SJSA1 (cell line): Measurements from ENCODE around the gene PPDPF. TPM values are rescaled to one million over a fixed set of nuclear protein-coding genes. Genes with fewer than 3 reads are reported as not detected.
"Not testable (repeated sequence)": the region's sequence is repeated elsewhere in the genome, so short reads cannot be mapped to it uniquely, and the experiment has no call there.

ENCODE experiments used
- DNase-seq, 2 experiments: peaks; one replicate each; pipeline ENCODE4 v3.0.0-alpha.2; 2015 to 2020; ENCODE audit warnings: low spot score in 2 of 2, low read depth in 1 of 2
- H3K27ac ChIP-seq: fragments of 250-450 bp; sonication (Bioruptor Pico); 2 replicates; pipeline ENCODE4 v1.5.1; 2020; ENCODE audit warnings: mild to moderate bottlenecking, moderate library complexity
- H3K27me3 ChIP-seq: fragments of 250-450 bp; sonication (Bioruptor Pico); replicated peaks from 2 replicates; pipeline ENCODE4 v1.5.1; 2020; ENCODE audit warnings: mild to moderate bottlenecking, moderate library complexity
- H3K36me3 ChIP-seq: fragments of 250-450 bp; sonication (Bioruptor Pico); 2 replicates; pipeline ENCODE4 v1.5.1; 2020; ENCODE audit warnings: mild to moderate bottlenecking
- H3K4me1 ChIP-seq: fragments of 250-450 bp; sonication (Bioruptor Pico); replicated peaks from 2 replicates; pipeline ENCODE4 v1.6.1; 2021; ENCODE audit warnings: mild to moderate bottlenecking
- H3K4me3 ChIP-seq: fragments of 250-450 bp; sonication (Bioruptor Pico); 2 replicates; pipeline ENCODE4 v1.5.1; 2020; ENCODE audit warnings: mild to moderate bottlenecking
- H3K9me3 ChIP-seq: fragments of 250-450 bp; sonication (Bioruptor Pico); replicated peaks from 2 replicates; pipeline ENCODE4 v1.5.1; 2020; ENCODE audit warnings: mild to moderate bottlenecking
- total RNA-seq: library from RNA; depleted of rRNA; stranded (reverse); fragments of >200 nt; shearing (Covaris generic); gene quantifications from 2 replicates; pipeline ENCODE4 v1.2.3, GENCODE V29; 2014

The PPDPF gene
- total RNA-seq, 1 experiment from 2014 or later = 56.7 TPM

DNA sequence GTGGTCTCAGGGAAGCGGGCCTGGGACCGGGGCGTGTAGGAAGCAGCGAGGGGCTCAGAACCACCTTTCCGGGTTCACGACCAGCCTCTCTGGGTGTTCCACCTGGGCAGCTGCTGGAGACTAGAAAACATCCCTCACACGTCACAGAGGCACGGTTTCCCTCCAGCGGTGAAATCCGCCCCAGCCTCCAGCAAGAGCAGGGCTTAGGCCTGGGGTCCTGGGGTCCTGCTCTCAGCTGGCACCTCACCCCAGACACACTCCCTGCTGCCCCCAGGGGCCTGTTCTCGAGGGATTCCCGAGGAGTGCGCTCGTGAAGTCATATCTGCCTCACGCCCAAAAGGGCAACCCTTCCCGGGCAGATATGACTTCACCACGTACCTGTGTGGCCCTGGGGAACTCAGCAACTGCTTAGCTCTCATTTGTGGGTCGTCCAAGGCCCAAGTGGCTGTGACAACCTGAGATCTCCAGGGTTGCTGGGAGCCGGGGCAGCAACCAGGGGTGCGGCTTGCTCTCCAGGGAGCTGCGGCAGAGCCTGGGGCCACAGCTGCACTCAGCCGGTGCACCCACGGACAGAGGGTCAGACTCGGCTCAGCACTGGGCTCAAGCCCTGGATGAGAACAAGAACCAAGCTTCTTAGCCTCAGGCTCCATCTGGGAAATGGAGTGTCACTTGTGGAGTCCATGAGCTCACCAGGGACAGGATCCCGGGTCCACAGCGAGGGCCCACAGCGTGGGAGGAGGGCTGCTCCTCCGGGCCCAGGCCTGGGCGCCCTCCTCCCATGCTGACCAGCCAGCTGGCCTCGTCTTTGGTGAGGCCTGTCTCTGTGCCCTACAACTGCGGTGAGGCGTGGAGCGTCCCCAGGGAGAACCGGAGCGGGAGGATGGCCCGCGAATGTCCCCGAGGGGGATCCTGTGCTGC lies 34.1 kb downstream of the PPDPF start:
- no peak overlapping the region for H3K4me3 ChIP-seq
- H3K4me1 ChIP-seq = peaks cover 5% of the 10 kb centered on the region
- peaks cover 9% of the 10 kb centered on the region; the same call in 1 of the 2 replicates for H3K27me3 ChIP-seq
- no peak overlapping the region for H3K27ac ChIP-seq
- DNase-seq = no peak
- H3K36me3 ChIP-seq = no peaks in the 10 kb centered on the region
- 0 out of 2 replicates have a peak, but pooled peaks cover 3% of the 10 kb centered on the region for H3K9me3 ChIP-seq

DNA sequence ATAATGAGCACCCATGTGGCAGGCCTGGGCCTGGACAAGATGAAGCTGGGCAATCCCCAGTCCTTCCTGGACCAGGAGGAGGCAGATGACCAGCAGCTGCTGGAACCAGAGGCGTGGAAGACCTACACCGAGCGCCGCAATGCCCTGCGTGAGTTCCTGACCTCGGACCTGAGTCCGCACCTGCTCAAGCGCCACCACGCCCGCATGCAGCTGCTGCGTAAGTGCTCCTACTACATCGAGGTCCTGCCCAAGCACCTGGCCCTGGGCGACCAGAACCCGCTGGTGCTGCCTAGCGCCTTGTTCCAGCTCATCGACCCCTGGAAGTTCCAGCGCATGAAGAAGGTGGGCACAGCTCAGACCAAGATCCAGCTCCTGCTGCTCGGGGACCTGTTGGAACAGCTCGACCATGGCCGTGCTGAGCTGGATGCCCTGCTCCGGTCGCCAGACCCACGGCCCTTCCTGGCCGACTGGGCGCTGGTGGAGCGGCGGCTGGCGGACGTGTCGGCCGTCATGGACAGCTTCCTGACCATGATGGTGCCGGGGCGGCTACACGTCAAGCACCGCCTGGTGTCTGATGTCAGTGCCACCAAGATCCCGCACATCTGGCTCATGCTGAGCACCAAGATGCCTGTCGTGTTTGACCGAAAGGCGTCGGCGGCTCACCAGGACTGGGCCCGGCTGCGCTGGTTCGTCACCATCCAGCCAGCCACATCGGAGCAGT lies 35.3 kb downstream of the PPDPF start:
- peaks cover 6% of the 10 kb centered on the region; the same call in 1 of the 2 replicates for H3K27me3 ChIP-seq
- no peak overlapping the region for H3K4me3 ChIP-seq
- peaks cover 5% of the 10 kb centered on the region for H3K4me1 ChIP-seq
- H3K9me3 ChIP-seq = 0 out of 2 replicates have a peak, but pooled peaks cover 3% of the 10 kb centered on the region
- H3K36me3 ChIP-seq = peaks cover 8% of the 10 kb centered on the region
- no peak for DNase-seq
- H3K27ac ChIP-seq = no peak overlapping the region

DNA sequence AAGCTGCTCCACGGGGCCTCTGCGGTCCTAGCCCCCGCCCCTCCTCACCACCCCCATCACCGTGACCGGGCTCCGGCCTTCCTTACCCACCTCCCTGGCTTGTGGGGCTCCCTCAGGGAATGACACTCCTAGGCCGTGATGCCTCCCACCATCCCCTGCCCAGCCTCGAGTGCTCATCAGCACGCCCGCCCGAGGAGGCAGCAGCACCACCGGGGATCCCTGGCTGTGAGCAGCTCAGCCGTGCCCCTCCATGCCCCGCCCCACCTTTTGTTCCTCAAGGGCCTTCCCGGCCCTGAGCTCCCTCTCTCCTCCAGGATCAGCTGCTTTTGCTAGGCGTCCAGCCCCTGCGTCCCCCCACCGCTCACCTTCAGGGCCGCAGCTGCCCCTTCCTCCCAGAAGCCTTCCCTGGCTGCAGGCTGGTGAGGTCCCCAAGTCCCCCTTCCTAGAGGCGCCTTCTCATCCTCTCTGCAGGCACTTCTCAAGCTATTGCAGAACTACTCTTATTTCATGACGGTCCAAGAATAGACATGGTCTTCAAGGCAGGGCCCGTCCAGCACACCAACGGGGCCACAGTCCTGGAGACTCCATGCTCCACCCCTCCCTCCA lies 36.4 kb downstream of the PPDPF start:
- no peak for DNase-seq
- 0 out of 2 replicates have a peak, but pooled peaks cover 6% of the 10 kb centered on the region for H3K27me3 ChIP-seq

DNA sequence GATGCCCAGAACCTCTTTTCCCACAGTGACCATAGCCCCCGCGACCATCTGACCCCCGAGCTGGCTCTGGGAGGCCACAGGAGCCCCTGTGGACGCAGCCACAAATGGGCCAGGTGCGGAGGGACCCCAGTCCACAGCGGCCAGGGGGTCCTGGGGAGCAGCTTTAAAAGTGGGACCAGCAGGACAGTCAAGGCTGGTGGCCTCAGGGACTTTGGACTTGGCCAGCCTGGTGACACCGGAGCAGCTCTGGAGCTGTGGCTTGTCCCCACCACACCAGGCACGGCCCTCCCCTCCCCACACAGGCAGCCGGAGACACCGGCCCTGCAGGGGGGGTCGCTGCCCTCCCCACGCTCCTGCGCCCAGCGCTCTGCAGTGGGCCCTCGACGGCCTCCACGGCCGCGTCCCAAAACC lies 36.9 kb downstream of the PPDPF start:
- Histone ChIP-seq H3K27ac (no peak overlapping the region), H3K4me3 (no peak overlapping the region), H3K4me1 (peaks cover 5% of the 10 kb centered on the region), H3K36me3 (peaks cover 16% of the 10 kb centered on the region), H3K9me3 (0 out of 2 replicates have a peak, but pooled peaks cover 3% of the 10 kb centered on the region), H3K27me3 (0 out of 2 replicates have a peak, but pooled peaks cover 6% of the 10 kb centered on the region)
- DNase-seq = no peak

More for the DNA sequence above, 36.4 kb downstream of the PPDPF start:
- no peak overlapping the region for H3K27ac ChIP-seq
- peaks cover 14% of the 10 kb centered on the region for H3K36me3 ChIP-seq
- 0 out of 2 replicates have a peak, but pooled peaks cover 3% of the 10 kb centered on the region for H3K9me3 ChIP-seq
- H3K4me1 ChIP-seq = peaks cover 5% of the 10 kb centered on the region
- H3K4me3 ChIP-seq = no peak overlapping the region

DNA sequence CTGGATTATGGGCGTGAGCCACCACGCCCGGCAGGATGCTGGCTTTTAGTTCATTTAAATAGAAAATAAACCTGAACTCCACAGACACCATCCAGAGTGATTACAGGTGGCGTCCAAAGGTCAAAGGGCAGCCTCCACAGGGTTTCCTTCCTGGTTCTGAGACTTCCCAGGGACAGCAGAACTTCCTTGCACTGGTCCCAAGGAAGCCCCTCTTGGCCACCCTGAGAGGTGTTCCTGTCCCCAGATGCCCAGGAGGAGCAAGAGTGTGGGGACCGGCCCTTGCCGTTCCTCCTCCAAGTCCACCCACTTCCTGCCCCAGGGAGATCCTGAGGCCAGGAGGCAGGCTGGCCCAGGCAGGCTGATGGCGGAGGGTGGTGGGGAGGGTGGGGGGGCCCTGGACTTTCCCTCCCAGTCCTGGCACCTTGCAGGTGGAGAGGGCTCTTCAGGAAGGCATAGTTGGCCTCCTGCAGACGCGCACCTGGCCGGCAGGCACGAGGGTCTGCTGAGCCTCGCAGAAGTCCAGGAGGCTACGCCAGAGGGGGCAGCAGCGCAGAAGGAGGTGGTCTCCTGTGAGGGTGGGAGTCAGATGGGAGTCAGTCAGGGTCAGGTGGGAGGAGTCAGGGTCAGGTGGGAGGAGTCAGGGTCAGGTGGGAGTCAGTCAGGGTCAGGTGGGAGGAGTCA lies 38.4 kb downstream of the PPDPF start:
- no peaks in the 10 kb centered on the region for H3K27me3 ChIP-seq
- no peak for DNase-seq
- no peaks in the 10 kb centered on the region for H3K9me3 ChIP-seq
- H3K36me3 ChIP-seq = peaks cover 27% of the 10 kb centered on the region
- no peak overlapping the region for H3K4me3 ChIP-seq
- H3K27ac ChIP-seq = no peak overlapping the region
- H3K4me1 ChIP-seq = no peaks in the 10 kb centered on the region; the same call in 1 of the 2 replicates

DNA sequence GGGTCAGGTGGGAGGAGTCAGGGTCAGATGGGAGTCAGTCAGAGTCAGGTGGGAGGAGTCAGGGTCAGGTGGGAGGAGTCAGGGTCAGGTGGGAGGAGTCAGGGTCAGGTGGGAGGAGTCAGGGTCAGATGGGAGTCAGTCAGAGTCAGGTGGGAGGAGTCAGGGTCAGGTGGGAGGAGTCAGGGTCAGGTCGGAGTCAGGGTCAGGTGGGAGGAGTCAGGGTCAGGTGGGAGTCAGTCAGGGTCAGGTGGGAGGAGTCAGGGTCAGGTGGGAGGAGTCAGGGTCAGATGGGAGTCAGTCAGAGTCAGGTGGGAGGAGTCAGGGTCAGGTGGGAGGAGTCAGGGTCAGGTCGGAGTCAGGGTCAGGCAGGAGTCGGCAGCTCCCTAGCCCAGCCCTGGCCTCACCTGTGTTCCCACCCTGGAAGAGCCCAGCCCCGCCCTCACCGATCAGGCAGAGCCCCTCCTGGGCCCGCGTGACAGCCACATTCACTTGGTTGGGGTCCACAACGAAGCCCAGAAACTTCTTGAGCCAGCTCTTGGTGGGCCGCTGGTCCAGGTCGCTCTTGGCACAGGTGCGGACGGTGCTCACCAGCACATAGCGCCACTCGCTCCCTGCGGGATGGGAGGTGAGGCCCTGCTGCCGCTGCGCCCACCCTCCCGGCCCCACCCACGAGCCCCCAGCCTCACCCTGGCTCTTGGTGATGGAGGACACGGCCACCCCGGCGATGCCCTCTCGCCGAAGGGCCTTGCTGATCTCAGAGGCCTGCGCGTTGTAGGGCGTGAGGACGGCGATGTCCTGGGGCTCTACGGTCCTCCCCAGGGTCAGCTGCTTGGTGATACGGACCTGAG lies 39.1 kb downstream of the PPDPF start:
- H3K27ac ChIP-seq, DNase-seq: not testable (repeated sequence)

DNA sequence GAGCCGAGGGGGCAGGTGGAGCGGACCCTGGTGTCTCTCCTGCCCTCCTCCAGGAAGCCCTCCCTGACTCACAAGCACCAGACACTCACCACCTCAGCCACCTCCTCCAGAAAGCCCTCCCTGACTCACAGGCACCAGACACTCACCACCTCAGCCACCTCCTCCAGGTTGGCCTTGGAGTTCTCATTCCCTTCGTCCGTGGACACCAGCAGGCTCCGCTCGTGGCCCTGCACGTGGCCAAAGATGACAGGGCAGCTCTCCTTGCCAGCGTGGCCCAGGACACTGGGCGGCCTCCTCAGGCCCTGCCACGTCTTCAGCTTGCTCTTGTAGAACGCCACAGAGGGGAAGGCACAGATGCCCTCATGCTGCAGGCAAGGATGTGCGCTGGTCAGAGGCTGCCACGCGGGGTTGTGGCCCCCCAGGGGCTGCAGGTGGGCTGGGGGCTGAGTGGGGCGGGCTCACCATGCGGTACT lies 39.8 kb downstream of the PPDPF start:
- no peak for DNase-seq
- Histone ChIP-seq H3K4me1 (no peaks in the 10 kb centered on the region), H3K27me3 (no peaks in the 10 kb centered on the region)

More for the DNA sequence above, 39.1 kb downstream of the PPDPF start:
- H3K36me3 ChIP-seq = peaks cover 34% of the 10 kb centered on the region
- H3K4me1 ChIP-seq, H3K4me3 ChIP-seq, H3K27me3 ChIP-seq, H3K9me3 ChIP-seq: not testable (repeated sequence)

DNA sequence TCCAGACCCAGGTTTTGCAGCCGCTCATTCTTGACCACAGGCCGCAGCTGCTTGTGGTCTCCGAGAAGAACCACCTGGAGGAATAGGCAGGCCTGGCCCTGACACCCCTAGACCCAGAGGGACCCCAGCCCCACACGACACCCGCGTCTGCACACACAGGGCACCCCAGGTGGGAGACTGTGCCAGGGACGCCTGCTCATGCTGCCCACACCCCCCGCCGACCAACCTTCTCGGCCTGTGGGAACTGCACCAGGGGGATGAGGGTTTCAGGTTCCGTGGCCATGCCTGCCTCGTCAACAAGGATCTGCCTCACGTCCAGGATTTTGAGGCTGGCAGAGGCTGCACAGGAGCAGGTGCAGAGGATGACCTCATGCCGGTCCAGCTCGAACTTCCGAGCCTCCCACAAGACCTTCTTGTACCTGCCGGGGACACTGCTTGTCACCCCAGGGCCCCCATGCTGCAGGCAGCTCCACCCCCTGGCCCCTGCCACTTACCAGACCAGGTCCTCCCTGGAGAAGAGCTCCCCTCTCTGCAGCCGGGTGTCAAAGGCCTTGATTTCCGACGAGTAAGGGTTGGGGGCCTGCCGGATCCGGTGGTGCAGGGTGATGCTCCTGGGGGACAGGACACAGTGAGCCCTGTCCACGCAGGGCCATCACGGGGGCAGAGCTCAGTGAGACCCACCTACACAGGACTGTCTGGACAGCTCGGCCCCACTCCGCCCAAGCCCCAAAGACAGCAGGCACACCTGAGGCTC lies 40.5 kb downstream of the PPDPF start:
- no peak overlapping the region for H3K4me3 ChIP-seq
- H3K27me3 ChIP-seq = no peaks in the 10 kb centered on the region
- DNase-seq = no peak
- peaks cover 43% of the 10 kb centered on the region for H3K36me3 ChIP-seq
- no peak overlapping the region for H3K27ac ChIP-seq
- H3K9me3 ChIP-seq = no peaks in the 10 kb centered on the region
- H3K4me1 ChIP-seq = no peaks in the 10 kb centered on the region

More for the DNA sequence above, 39.8 kb downstream of the PPDPF start:
- H3K4me3 ChIP-seq = no peak overlapping the region
- H3K27ac ChIP-seq = no peak overlapping the region
- H3K36me3 ChIP-seq = peaks cover 39% of the 10 kb centered on the region
- no peaks in the 10 kb centered on the region for H3K9me3 ChIP-seq

DNA sequence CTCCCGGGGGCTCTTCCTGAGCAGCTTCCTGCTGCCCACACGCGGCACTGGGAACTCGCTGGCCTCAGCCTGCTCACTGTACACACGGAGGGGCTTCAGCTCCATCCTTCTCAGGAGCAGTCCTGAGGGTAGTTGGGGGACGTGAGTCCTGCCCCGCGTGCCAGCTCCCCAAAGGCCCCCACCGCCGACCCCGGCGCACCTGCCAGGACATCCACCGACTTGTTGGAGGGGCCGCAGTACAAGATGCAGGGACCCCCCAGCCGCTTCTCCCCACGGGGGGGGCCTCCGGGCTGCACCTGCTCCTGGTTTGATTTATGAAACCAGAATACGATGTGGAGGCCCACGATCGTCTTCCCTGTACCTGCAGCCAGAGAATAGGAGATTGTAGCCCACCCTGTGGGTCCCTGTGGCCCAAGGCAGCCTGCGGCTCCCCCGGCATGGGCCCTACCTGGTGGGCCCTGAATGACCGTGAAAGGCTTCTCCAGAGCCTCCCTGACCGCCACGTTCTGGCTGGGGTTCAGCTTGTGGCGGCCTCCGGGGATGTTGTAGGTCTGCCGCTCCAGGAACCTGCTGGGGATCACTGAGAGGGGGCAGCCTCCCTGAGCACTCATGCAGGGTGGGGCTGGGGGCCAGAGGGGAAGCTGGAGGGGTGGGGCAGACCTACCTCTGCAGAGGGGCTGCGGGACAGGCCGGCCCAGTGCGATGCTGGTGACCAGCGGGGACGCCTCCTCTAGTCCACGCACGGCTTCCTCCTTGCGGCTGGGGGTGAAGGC lies 41.2 kb downstream of the PPDPF start:
- Histone ChIP-seq H3K27me3 (no peaks in the 10 kb centered on the region), H3K9me3 (no peaks in the 10 kb centered on the region), H3K4me3 (no peak overlapping the region), H3K27ac (no peak overlapping the region), H3K4me1 (no peaks in the 10 kb centered on the region), H3K36me3 (peaks cover 45% of the 10 kb centered on the region)
- no peak for DNase-seq

DNA sequence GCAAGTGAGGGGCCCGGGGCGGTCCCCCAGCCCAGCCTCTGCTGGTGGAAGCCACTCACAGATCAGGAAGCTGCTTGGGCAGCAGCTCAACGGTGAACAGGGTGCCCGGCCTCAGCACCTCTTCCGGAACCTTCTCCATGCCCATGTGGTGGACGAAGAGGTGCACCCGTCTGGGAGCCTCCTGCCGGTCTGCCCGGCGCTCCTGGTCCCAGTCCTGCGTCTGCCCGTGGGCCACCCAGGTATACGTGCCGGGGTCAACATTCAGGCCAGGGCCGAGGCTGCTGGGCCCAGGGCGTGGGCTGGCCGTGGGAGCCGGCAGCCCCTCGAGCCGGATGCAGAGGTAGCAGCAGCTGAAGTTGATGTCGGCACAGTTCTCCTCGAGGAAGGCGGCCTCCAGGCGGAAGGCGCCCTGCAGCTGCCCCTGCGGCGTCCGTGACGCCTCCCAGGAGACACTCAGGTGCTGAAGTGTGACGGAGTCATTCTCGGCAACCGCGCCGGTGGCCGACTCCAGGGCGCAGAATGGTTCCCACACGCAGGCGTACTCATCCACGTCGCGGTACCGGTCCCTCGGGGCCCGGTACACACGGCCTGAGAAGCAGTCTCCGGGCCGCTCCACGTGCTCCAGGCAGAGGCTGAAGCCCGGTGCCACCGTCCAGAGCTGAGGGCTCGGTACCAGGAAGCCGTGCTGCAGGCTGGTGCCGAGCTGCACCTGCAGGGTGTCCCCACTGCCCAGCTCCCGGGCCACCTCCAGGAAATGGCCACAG lies 42.1 kb downstream of the PPDPF start:
- no peaks in the 10 kb centered on the region for H3K4me1 ChIP-seq
- no peak overlapping the region for H3K4me3 ChIP-seq
- no peak for DNase-seq
- H3K27ac ChIP-seq = no peak overlapping the region
- H3K27me3 ChIP-seq = no peaks in the 10 kb centered on the region
- no peaks in the 10 kb centered on the region for H3K9me3 ChIP-seq
- peaks cover 53% of the 10 kb centered on the region for H3K36me3 ChIP-seq
